Fibroblast of the aortic adventitia (primary cell): ENCODE data around the gene ZNF414. TPM values are rescaled to one million over a fixed set of nuclear protein-coding genes. Genes with fewer than 3 reads are reported as not detected.
"Not testable (repeated sequence)": the region's sequence is repeated elsewhere in the genome, so short reads cannot be mapped to it uniquely, and the experiment has no call there.

Experiments
- DNase-seq: peaks from one replicate; pipeline ENCODE4 v3.0.0-alpha.2; 2010; ENCODE audit warnings: low read depth
- H3K4me3 ChIP-seq: 2 replicates; pipeline ENCODE4 v1.5.1; 2011; ENCODE audit warnings: low read depth, mild to moderate bottlenecking, control low read depth, low read length, moderate library complexity
- CTCF ChIP-seq: IDR thresholded peaks from 2 replicates; pipeline ENCODE4 v1.5.1; 2011; ENCODE audit warnings: mild to moderate bottlenecking, low read length, control low read depth, inconsistent platforms; ENCODE audit not compliant: insufficient read depth
- total RNA-seq: library from RNA; depleted of rRNA; stranded (reverse); fragments of >200 nt; gene quantifications from 2 replicates; pipeline ENCODE4 v1.2.3, GENCODE V29; 2012; ENCODE audit warnings: low replicate concordance

The ZNF414 gene
- total RNA-seq = 4.4 and 6.4 TPM in 2 replicates

GRCh38 chr19:8513687-8514504 is at the start of gene ZNF414:
Gene ZNF414 (minus strand): TSS chr19:8514167. CDS start chr19:8514046, 121 bp downstream.
- peak within 1 kb of the TSS; percentile 82 for H3K4me3 ChIP-seq
- TF ChIP-seq CTCF = no peak
- peak; percentile 95 for DNase-seq

GRCh38 chr19:8561075-8561764 is 47.3 kb upstream of the ZNF414 start:
- H3K4me3 ChIP-seq = no peak overlapping the region
- no peak for TF ChIP-seq CTCF
- no peak for DNase-seq

GRCh38 chr19:8558325-8558724 is 44.4 kb upstream of the ZNF414 start:
- H3K4me3 ChIP-seq = no peak overlapping the region
- no peak for TF ChIP-seq CTCF
- DNase-seq = no peak

- DNase-seq = no peak
- H3K4me3 ChIP-seq = no peak overlapping the region
- TF ChIP-seq CTCF = no peak
These were observed 43.8 kb upstream of the ZNF414 start for GRCh38 chr19:8557642-8558238.

GRCh38 chr19:8553729-8554128 is 39.8 kb upstream of the ZNF414 start:
- not testable (repeated sequence) for DNase-seq

GRCh38 chr19:8552810-8553209 is 38.8 kb upstream of the ZNF414 start:
- DNase-seq = peak; percentile 27
- H3K4me3 ChIP-seq = no peak overlapping the region
- TF ChIP-seq CTCF = no peak

More at GRCh38 chr19:8553729-8554128, 39.8 kb upstream of the ZNF414 start:
- H3K4me3 ChIP-seq = not testable (repeated sequence)

GRCh38 chr19:8550070-8550469 is 36.1 kb upstream of the ZNF414 start:
- no peak overlapping the region for H3K4me3 ChIP-seq
- no peak for TF ChIP-seq CTCF
- no peak for DNase-seq
